Activated CD8-positive, alpha-beta T cell treated with anti-CD3 and anti-CD28 coated beads for 36 hours (primary cell): ENCODE data around the gene AGAP1. TPM values are rescaled to one million over a fixed set of nuclear protein-coding genes. Genes with fewer than 3 reads are reported as not detected.

Experiments
- ATAC-seq: fragments of 200-7000 bp; cut with Tn5 transposase; one replicate; pipeline ENCODE4 v1.10.0; 2021; ENCODE audit warnings: mild to moderate bottlenecking, moderate library complexity
- CTCF ChIA-PET: fragments of 350-600 bp; sonication (Branson Sonifier 250); formaldehyde crosslinking; loops from one replicate; lab custom pipeline; 2021; ENCODE audit warnings: antibody characterized with exemption; lab: Charles Lee
- POLR2A ChIA-PET: fragments of 350-600 bp; sonication (Branson Sonifier 250); formaldehyde crosslinking; loops from one replicate; lab custom pipeline; 2021; ENCODE audit warnings: antibody characterized with exemption; lab: Charles Lee
- DNase-seq: peaks from one replicate; pipeline ENCODE4 v3.0.0-alpha.2; 2020
- H3K27ac Mint-ChIP-seq: one replicate; pipeline ENCODE4 v1.8.0; 2021; ENCODE audit warnings: mild to moderate bottlenecking, mixed read lengths
- H3K27me3 Mint-ChIP-seq: one replicate; pipeline ENCODE4 v1.8.0; 2021; ENCODE audit warnings: mixed read lengths
- H3K36me3 Mint-ChIP-seq: one replicate; pipeline ENCODE4 v1.8.0; 2021; ENCODE audit warnings: low read depth, mixed read lengths
- H3K4me1 Mint-ChIP-seq: one replicate; pipeline ENCODE4 v1.8.0; 2021; ENCODE audit warnings: low read depth, mixed read lengths
- H3K4me3 Mint-ChIP-seq: one replicate; pipeline ENCODE4 v1.8.0; 2021; ENCODE audit warnings: mild to moderate bottlenecking, moderate library complexity, mixed read lengths
- H3K9me3 Mint-ChIP-seq: one replicate; pipeline ENCODE4 v1.8.0; 2021; ENCODE audit warnings: mixed read lengths
- intact Hi-C: fragments of 100-400 bp; cut with micrococcal nuclease; formaldehyde crosslinking; loops from one replicate; pipeline ENCODE4 v1.10.0; 2022
- total RNA-seq, 2 experiments: library from RNA; stranded (reverse); gene quantifications; one replicate each; pipeline ENCODE4 v1.2.3, GENCODE V29; 2021
- TF ChIP-seq, protein P1 (sequence below): fragments of 200-600 bp; IDR thresholded peaks from one replicate; pipeline ENCODE4 v1.8.0; 2022; ENCODE audit warnings: antibody characterized with exemption, mild to moderate bottlenecking

AGAP1 gene
- total RNA-seq, 2 experiments from 2014 or later: 2.5 to 2.9 TPM

DNA sequence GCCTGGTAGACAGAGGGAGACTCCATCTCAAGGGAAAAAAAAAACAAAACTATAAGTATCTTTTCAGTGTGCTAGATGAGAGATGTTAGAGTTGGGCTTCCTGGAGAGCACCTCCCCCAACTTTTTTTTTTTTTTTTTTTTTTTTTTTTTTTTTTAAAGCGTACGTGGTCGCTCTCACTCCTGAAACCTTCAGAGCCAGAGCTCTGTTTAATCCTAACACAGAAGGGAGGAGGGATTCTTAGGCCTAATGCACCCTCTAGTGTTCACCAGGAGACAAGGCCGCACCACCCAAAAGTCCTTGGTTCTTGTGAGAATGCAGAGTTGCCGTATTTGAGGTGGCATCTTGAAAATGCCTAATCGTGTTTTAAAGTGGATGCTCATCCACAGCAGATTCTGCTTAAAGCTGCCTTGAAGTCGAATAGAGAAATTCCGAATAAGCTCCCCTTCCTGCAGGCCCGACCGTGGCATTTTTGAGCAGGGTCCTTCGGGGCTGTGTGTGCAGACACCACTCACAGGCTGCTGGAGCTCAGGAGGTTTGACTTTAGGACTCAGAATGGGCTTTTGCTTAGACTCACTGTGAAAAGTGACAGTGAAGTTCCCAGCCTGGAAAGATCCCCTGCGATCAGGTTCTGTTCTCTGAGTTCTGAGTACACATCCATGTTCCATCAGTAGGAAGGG, 252.6 kb downstream of the AGAP1 start:
- Mint-ChIP-seq H3K27me3 (peaks cover 2% of the 10 kb centered on the region), H3K4me3 (no peak overlapping the region), H3K27ac (no peak overlapping the region), H3K9me3 (no peaks in the 10 kb centered on the region), H3K36me3 (no peaks in the 10 kb centered on the region), H3K4me1 (no peaks in the 10 kb centered on the region)
- ATAC-seq (peak; percentile 68), DNase-seq (peak; percentile 66)
- TF ChIP-seq, protein P1, sequence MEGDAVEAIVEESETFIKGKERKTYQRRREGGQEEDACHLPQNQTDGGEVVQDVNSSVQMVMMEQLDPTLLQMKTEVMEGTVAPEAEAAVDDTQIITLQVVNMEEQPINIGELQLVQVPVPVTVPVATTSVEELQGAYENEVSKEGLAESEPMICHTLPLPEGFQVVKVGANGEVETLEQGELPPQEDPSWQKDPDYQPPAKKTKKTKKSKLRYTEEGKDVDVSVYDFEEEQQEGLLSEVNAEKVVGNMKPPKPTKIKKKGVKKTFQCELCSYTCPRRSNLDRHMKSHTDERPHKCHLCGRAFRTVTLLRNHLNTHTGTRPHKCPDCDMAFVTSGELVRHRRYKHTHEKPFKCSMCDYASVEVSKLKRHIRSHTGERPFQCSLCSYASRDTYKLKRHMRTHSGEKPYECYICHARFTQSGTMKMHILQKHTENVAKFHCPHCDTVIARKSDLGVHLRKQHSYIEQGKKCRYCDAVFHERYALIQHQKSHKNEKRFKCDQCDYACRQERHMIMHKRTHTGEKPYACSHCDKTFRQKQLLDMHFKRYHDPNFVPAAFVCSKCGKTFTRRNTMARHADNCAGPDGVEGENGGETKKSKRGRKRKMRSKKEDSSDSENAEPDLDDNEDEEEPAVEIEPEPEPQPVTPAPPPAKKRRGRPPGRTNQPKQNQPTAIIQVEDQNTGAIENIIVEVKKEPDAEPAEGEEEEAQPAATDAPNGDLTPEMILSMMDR: peak; percentile 59
- intact Hi-C loops: loop anchor here (1.0 kb wide), 1 partner anchor 151 kb away; no protein-coding TSS in a partner anchor
- ChIA-PET POLR2A (no interaction called here), CTCF (interaction anchor here (0.6 to 2.4 kb wide), 16 partner anchors 11 to 612 kb away, joined by 3 to 25 read pairs (median 4); no protein-coding TSS in a partner anchor)

DNA sequence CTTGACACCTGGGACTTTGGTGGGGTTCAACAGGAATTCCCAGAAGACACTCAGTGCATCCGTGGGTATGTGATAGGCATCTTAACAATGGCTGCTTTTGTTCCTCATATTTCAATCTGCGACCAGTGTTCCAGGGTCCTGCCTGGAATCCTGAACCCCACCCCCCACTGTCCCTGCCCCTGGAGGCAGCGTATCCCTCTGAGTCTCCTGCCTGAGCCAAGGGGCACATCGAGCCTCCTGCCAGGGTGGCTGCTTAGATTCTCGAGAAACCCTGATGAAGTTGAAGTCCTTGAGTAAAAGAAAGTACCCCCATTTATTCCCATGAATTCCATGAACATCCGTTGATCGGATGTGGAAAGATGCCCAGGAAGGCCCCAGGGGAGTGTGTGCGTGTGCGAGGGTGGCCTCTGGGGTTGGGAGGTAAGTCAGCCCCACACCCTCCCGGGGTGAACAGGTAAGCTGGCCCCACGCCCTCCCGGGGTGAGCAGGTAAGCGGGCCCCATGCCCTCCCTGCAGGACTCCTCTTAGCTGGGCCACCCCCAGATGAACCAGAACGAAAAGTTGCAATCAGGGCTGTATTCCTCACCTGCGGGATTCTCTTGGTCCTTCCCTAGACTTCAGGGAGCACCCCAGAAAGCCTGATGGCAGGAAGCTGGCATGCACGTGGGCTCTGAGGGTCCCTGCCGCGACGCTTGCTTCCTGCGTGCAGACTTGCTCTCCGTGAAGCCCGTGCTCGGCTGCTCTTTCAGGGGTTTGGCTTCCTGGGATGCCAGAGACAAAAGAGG, 253.3 kb downstream of the AGAP1 start:
- ATAC-seq (no peak), DNase-seq (no peak)
- Mint-ChIP-seq H3K4me3 (no peak overlapping the region), H3K27me3 (peaks cover 2% of the 10 kb centered on the region), H3K27ac (no peak overlapping the region), H3K36me3 (no peaks in the 10 kb centered on the region), H3K9me3 (no peaks in the 10 kb centered on the region), H3K4me1 (no peaks in the 10 kb centered on the region)
- ChIA-PET POLR2A (no interaction called here), CTCF (interaction anchor here (0.7 to 2.4 kb wide), 11 partner anchors 12 to 613 kb away, joined by 3 to 25 read pairs (median 4); no protein-coding TSS in a partner anchor)
- intact Hi-C loops: no loop called here
- TF ChIP-seq, protein P1: no peak

DNA sequence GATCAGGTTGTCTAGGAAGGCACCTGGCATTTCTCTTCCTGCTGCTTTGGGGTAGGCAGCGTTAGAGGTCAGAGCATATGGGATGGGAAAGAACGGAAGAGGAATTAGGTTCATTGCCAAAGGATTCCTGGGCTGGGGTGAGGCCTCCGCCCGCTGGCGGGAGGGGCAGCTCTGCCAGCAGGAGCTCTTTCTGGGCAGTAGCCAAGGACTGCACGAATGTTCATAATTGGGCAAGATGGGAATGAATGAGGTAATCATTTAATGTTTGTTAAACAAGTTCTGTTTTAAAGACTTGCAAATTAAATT, 253.9 kb downstream of the AGAP1 start:
- intact Hi-C loops: no loop called here
- TF ChIP-seq, protein P1: no peak
- Mint-ChIP-seq H3K4me1 (no peaks in the 10 kb centered on the region), H3K9me3 (no peaks in the 10 kb centered on the region), H3K4me3 (no peak overlapping the region), H3K36me3 (no peaks in the 10 kb centered on the region), H3K27ac (no peak overlapping the region), H3K27me3 (peaks cover 2% of the 10 kb centered on the region)
- CTCF ChIA-PET: interaction anchor here (0.7 kb wide), 1 partner anchor 13 kb away, joined by 3 read pairs; no protein-coding TSS in a partner anchor
- POLR2A ChIA-PET: no interaction called here
- ATAC-seq: no peak
- DNase-seq: no peak

- Mint-ChIP-seq H3K4me1 (no peaks in the 10 kb centered on the region), H3K27ac (no peak overlapping the region), H3K27me3 (peaks cover 2% of the 10 kb centered on the region), H3K9me3 (no peaks in the 10 kb centered on the region), H3K4me3 (no peak overlapping the region), H3K36me3 (no peaks in the 10 kb centered on the region)
- ChIA-PET POLR2A (no interaction called here), CTCF (interaction anchor here (0.5 to 1.1 kb wide), 3 partner anchors 17 to 429 kb away, joined by 3 read pairs; no protein-coding TSS in a partner anchor)
- no peak for ATAC-seq
- TF ChIP-seq, protein P1: no peak
- intact Hi-C loops: no loop called here
- DNase-seq: no peak
Measured at GRCh38 chr2:235749121-235749770, 255.4 kb downstream of the AGAP1 start.
